ENCODE results near the gene LAMA4.

The LAMA4 gene

DNA sequence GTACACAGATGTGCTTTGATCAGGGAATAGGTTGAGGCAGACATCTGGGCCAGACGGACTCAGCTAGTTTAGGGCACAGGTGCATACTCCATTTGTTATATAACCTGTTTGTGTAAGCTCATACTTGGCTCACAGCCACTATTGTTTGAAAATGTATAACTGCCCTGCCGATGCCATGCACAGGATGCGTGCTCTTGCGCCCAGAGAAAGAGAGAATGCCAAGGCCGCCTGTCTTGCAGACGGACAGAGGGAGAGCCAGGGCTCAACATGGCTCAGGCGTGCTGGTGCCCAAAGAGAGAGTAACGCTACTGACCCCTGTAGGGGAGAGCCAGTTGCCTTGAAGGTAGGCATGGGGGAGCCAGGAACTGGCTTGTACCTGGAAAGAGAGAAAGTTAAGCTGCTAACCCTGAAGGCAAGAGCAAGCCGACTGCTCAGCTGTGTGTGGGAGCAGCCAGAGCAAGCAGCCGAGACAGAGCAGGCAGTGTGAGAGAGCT lies 109.2 kb downstream of the LAMA4 start:
- POLR2A ChIA-PET, result interaction anchor here (1.3 kb wide), 1 partner anchor 58 kb away, joined by 4 read pairs; the partner anchor contains the start of genes FAM229B and TUBE1
- DNase-seq (ENCODE audit: extremely low spot score), result no peak
- CTCF ChIA-PET, result interaction anchor here (1.2 kb wide), 1 partner anchor 58 kb away, joined by 4 read pairs; the partner anchor contains the start of genes FAM229B and TUBE1
- TF ChIP-seq HDGF (IDR thresholded peaks at IDR 0.05; ENCODE audit: borderline replicate concordance) (no peak), BHLHE40 (IDR thresholded peaks at IDR 0.05; ENCODE audit: borderline replicate concordance) (no peak), CTBP1 (IDR thresholded peaks at IDR 0.05; ENCODE audit: borderline replicate concordance) (no peak), TARDBP (IDR thresholded peaks at IDR 0.05) (no peak), ZNF384 (IDR thresholded peaks at IDR 0.05) (no peak), NFRKB (IDR thresholded peaks at IDR 0.05) (no peak), SP1 (IDR thresholded peaks at IDR 0.05) (no peak), ELF4 (IDR thresholded peaks at IDR 0.05) (no peak), ARNT (IDR thresholded peaks at IDR 0.05) (no peak), FOXK2 (IDR thresholded peaks at IDR 0.05) (no peak), LEF1 (IDR thresholded peaks at IDR 0.05; ENCODE audit: borderline replicate concordance) (no peak), FOXM1 (IDR thresholded peaks at IDR 0.05; ENCODE audit: borderline replicate concordance) (no peak), FOXA1 (IDR thresholded peaks at IDR 0.05) (no peak), SUZ12 (IDR thresholded peaks at IDR 0.05) (no peak), L3MBTL2 (conservative IDR thresholded peaks at IDR 0.05) (no peak)
- TF ChIP-seq, protein P1, sequence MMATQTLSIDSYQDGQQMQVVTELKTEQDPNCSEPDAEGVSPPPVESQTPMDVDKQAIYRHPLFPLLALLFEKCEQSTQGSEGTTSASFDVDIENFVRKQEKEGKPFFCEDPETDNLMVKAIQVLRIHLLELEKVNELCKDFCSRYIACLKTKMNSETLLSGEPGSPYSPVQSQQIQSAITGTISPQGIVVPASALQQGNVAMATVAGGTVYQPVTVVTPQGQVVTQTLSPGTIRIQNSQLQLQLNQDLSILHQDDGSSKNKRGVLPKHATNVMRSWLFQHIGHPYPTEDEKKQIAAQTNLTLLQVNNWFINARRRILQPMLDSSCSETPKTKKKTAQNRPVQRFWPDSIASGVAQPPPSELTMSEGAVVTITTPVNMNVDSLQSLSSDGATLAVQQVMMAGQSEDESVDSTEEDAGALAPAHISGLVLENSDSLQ (IDR thresholded peaks at IDR 0.05), result no peak

DNA sequence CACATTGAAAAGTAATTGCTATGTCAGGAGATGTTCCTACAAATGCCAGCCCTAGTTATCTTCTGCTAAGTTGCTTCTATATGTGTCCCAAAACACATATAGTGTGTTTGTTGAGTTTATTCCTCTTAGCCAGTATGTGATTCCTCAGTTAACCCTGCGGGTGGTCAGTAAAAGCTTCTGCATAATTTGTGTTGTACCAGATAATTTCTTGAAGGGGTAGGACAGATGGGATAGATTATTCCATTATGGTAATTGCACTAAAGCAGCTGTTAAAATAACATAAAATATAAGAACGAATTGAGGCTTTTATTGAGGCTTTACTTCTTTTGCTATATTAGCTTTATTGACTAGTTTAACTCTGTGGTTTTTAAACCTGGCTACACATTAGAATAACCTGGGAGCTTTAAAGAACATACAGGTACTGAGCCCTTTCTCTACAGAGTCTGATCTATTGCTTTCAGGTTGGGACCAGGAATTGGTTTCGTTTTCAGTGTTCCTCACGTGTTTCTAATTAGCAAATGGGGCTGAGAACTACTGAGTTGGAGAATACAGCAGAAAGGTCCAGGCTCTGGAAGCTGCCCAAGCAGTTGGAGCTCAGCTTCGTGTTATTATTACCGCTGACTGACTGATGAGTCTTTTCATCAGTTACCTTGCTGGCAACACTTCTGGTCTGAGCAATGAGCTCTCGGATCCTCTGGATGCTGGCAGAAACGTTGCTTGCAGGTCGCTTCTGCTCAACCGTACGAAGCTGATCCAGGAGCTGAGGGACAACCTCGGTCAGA lies 110.0 kb downstream of the LAMA4 start:
- DNase-seq (ENCODE audit: extremely low spot score), result no peak
- CTCF ChIA-PET, result interaction anchor here (0.6 to 1.2 kb wide), 3 partner anchors 14 to 69 kb away, joined by 3 to 4 read pairs (median 3); partner anchors contain the start of genes FAM229B and TUBE1
- TF ChIP-seq ARNT (IDR thresholded peaks at IDR 0.05), result no peak
- TF ChIP-seq NFRKB (IDR thresholded peaks at IDR 0.05), result no peak
- no peak for TF ChIP-seq BHLHE40 (IDR thresholded peaks at IDR 0.05; ENCODE audit: borderline replicate concordance)
- no peak for TF ChIP-seq FOXM1 (IDR thresholded peaks at IDR 0.05; ENCODE audit: borderline replicate concordance)
- no peak for TF ChIP-seq FOXK2 (IDR thresholded peaks at IDR 0.05)
- TF ChIP-seq ELF4 (IDR thresholded peaks at IDR 0.05), result no peak
- TF ChIP-seq CTBP1 (IDR thresholded peaks at IDR 0.05; ENCODE audit: borderline replicate concordance), result no peak
- TF ChIP-seq, protein P1 (IDR thresholded peaks at IDR 0.05), result no peak
- no peak for TF ChIP-seq L3MBTL2 (conservative IDR thresholded peaks at IDR 0.05)
- no peak for TF ChIP-seq FOXA1 (IDR thresholded peaks at IDR 0.05)
- TF ChIP-seq TARDBP (IDR thresholded peaks at IDR 0.05), result no peak
- TF ChIP-seq SP1 (IDR thresholded peaks at IDR 0.05), result no peak
- no peak for TF ChIP-seq HDGF (IDR thresholded peaks at IDR 0.05; ENCODE audit: borderline replicate concordance)
- TF ChIP-seq ZNF384 (IDR thresholded peaks at IDR 0.05), result no peak
- POLR2A ChIA-PET, result interaction anchor here (0.6 to 1.3 kb wide), 2 partner anchors 57 to 421 kb away, joined by 3 to 4 read pairs; partner anchors contain the start of genes FAM229B and TUBE1

DNA sequence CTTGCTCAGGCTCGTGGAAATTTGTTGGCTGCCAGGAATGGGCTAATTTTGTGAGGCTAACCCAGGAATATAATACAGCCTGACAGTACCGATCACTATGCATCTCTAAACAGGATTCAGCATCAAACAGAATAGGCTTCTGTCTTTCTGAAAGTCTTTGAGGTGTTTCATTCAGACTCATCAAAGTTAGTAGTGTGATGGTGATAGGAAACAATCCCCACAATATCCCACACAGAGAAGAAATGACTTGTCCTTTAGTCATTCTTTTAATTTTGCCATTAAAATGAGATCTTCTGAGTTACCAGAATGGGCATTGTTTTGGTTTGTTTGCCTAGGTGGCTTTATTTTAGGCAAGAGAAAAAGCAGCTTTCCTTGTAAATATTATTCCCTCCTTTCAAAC lies 112.7 kb downstream of the LAMA4 start:
- CTCF ChIA-PET, result no interaction called here
- POLR2A ChIA-PET, result no interaction called here
- no peak for DNase-seq (ENCODE audit: extremely low spot score)
- TF ChIP-seq SP1 (IDR thresholded peaks at IDR 0.05) (no peak), ELF4 (IDR thresholded peaks at IDR 0.05) (no peak), HDGF (IDR thresholded peaks at IDR 0.05; ENCODE audit: borderline replicate concordance) (no peak), ZNF384 (IDR thresholded peaks at IDR 0.05) (no peak), FOXA1 (IDR thresholded peaks at IDR 0.05) (no peak), L3MBTL2 (conservative IDR thresholded peaks at IDR 0.05) (no peak)

DNA sequence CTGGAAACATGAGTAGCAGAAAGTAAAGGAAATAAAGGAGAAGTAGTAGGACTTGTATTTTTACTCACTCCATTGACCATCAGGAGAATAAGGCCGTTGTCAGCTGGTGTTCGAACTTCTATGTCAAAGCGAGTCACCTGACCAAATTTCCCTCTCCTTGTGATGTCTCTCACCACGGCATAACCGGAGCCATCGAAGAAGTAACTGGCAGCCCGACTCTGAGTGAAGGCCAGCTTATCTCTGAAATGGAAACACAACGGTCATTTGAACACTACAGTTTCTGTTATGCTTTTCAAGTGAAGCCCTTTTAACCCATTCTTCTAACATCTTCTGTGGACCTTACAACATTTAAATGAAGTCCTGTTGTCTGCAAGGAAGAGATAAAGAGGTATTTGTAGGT lies 115.3 kb downstream of the LAMA4 start:
- TF ChIP-seq SP1 (IDR thresholded peaks at IDR 0.05) (no peak), NFRKB (IDR thresholded peaks at IDR 0.05) (no peak), CTBP1 (IDR thresholded peaks at IDR 0.05; ENCODE audit: borderline replicate concordance) (no peak), ZNF384 (IDR thresholded peaks at IDR 0.05) (no peak), SUZ12 (IDR thresholded peaks at IDR 0.05) (no peak), LEF1 (IDR thresholded peaks at IDR 0.05; ENCODE audit: borderline replicate concordance) (no peak), L3MBTL2 (conservative IDR thresholded peaks at IDR 0.05) (no peak), FOXK2 (IDR thresholded peaks at IDR 0.05) (no peak), HDGF (IDR thresholded peaks at IDR 0.05; ENCODE audit: borderline replicate concordance) (no peak)
- TF ChIP-seq, protein P1 (IDR thresholded peaks at IDR 0.05), result no peak
- ChIA-PET CTCF (no interaction called here), POLR2A (interaction anchor here (1.4 kb wide), 1 partner anchor 52 kb away, joined by 3 read pairs; the partner anchor contains the start of genes FAM229B and TUBE1)
- no peak for DNase-seq (ENCODE audit: extremely low spot score)

DNA sequence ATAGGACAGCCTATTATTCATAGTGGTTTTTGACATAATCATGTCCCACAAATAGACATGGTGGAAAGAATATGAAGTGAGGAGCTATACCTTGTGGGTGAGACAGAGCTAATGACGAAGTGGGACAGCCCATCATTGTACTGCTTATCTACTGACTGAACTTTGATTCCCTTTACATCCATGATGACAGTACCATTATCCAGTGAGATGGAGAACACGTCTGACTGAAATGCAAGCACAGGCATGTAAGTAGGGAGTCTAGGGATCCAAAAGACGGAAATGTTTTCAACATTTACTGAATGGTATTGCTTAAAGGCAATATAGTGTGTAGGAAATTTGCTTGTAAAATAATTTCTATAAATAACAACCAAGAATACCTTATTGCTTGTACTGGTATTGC lies 123.5 kb downstream of the LAMA4 start:
- DNase-seq (ENCODE audit: extremely low spot score), result no peak
- ChIA-PET CTCF (interaction anchor here (1.0 kb wide), 1 partner anchor 10 kb away, joined by 3 read pairs; no protein-coding TSS in a partner anchor), POLR2A (no interaction called here)
- no peak for TF ChIP-seq SUZ12 (IDR thresholded peaks at IDR 0.05)
- TF ChIP-seq ELF4 (IDR thresholded peaks at IDR 0.05), result no peak

DNA sequence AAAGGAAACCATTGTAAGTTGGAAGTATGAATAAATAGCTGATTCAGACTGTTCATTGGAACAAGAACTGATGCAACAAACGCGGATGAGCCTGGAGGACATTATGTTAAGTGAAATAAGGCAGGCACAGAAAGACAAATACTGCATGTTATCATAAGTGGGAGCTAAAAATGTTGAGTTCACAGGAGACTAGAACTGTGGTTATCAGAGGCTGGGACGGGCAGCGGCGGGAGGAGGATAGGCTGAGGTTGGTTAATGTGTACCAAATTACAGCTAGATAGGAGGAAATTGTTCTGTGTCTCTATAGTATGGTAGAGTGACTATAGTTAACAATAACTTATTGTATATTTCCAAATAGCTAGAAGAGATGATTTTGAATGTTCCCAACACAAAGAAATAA lies 126.2 kb downstream of the LAMA4 start:
- ChIA-PET CTCF (no interaction called here), POLR2A (no interaction called here)
- DNase-seq (ENCODE audit: extremely low spot score), result no peak
- TF ChIP-seq LEF1 (IDR thresholded peaks at IDR 0.05; ENCODE audit: borderline replicate concordance) (no peak), HDGF (IDR thresholded peaks at IDR 0.05; ENCODE audit: borderline replicate concordance) (no peak)

All from HEK293T (cell line).